ENCODE measurements around the gene ACTL6A.
"Not testable (repeated sequence)": the region's sequence is repeated elsewhere in the genome, so short reads cannot be mapped to it uniquely, and the experiment has no call there.

The ACTL6A gene

GRCh38 chr3:179562591-179563270 is at the start of gene ACTL6A:
ACTL6A (plus strand) TSS chr3:179562926; CDS start chr3:179563093, 167 bp downstream.
- H3K4me3 ChIP-seq (ENCODE audit: control insufficient read depth, low read depth, low read length), result peak within 1 kb of the TSS; percentile 67
- TF ChIP-seq CTCF (IDR thresholded peaks at IDR 0.05; ENCODE audit: control insufficient read depth, insufficient read depth, low read depth, low read length, missing control alignments), result no peak
- DNase-seq (ENCODE audit: low read depth), result peak; percentile 97

- no peak overlapping the region for H3K4me3 ChIP-seq (ENCODE audit: control insufficient read depth, low read depth, low read length)
- TF ChIP-seq CTCF (IDR thresholded peaks at IDR 0.05; ENCODE audit: control insufficient read depth, insufficient read depth, low read depth, low read length, missing control alignments), result no peak
- no peak for DNase-seq (ENCODE audit: low read depth)
These were observed 48.9 kb upstream of the ACTL6A start for GRCh38 chr3:179513862-179514261.

GRCh38 chr3:179516461-179517251 is 46.1 kb upstream of the ACTL6A start:
- not testable (repeated sequence) for H3K4me3 ChIP-seq (ENCODE audit: control insufficient read depth, low read depth, low read length); DNase-seq (ENCODE audit: low read depth)

- no peak for TF ChIP-seq CTCF (IDR thresholded peaks at IDR 0.05; ENCODE audit: control insufficient read depth, insufficient read depth, low read depth, low read length, missing control alignments)
- no peak overlapping the region for H3K4me3 ChIP-seq (ENCODE audit: control insufficient read depth, low read depth, low read length)
- DNase-seq (ENCODE audit: low read depth), result no peak
These were observed 36.2 kb upstream of the ACTL6A start for GRCh38 chr3:179526482-179526881.

GRCh38 chr3:179526989-179527391 is 35.7 kb upstream of the ACTL6A start:
- no peak overlapping the region for H3K4me3 ChIP-seq (ENCODE audit: control insufficient read depth, low read depth, low read length)
- no peak for DNase-seq (ENCODE audit: low read depth)

GRCh38 chr3:179528772-179529171 is 34.0 kb upstream of the ACTL6A start:
- TF ChIP-seq CTCF (IDR thresholded peaks at IDR 0.05; ENCODE audit: control insufficient read depth, insufficient read depth, low read depth, low read length, missing control alignments), result no peak
- no peak for DNase-seq (ENCODE audit: low read depth)

More at GRCh38 chr3:179526989-179527391, 35.7 kb upstream of the ACTL6A start:
- TF ChIP-seq CTCF (IDR thresholded peaks at IDR 0.05; ENCODE audit: control insufficient read depth, insufficient read depth, low read depth, low read length, missing control alignments), result no peak

GRCh38 chr3:179531576-179531975 is 31.1 kb upstream of the ACTL6A start:
- no peak for TF ChIP-seq CTCF (IDR thresholded peaks at IDR 0.05; ENCODE audit: control insufficient read depth, insufficient read depth, low read depth, low read length, missing control alignments)
- no peak for DNase-seq (ENCODE audit: low read depth)
- no peak overlapping the region for H3K4me3 ChIP-seq (ENCODE audit: control insufficient read depth, low read depth, low read length)

More at GRCh38 chr3:179528772-179529171, 34.0 kb upstream of the ACTL6A start:
- H3K4me3 ChIP-seq (ENCODE audit: control insufficient read depth, low read depth, low read length), result no peak overlapping the region
